Mammary epithelial cell (primary cell): ENCODE results near the gene GSC.
"Not testable (repeated sequence)": the region's sequence is repeated elsewhere in the genome, so short reads cannot be mapped to it uniquely, and the experiment has no call there.

Experiments
- EZH2 ChIP-seq: IDR thresholded peaks from 2 replicates; pipeline ENCODE4 v1.6.1; 2012; ENCODE audit warnings: low read length, inconsistent platforms, borderline replicate concordance
- TF ChIP-seq, protein P1 (sequence below), 2 donors: IDR thresholded peaks in 1 of 2; conservative IDR thresholded peaks in 1 of 2; 2 replicates each; pipeline ENCODE4 v1.5.1; 2011 to 2012; ENCODE audit warnings: inconsistent platforms in 2 of 2, low read length in 2 of 2, mild to moderate bottlenecking in 2 of 2, control low read depth in 1 of 2, low read depth in 1 of 2; ENCODE audit not compliant: insufficient read depth in 1 of 2; ENCODE audit errors: extremely low read depth in 1 of 2

- TF ChIP-seq, protein P1, sequence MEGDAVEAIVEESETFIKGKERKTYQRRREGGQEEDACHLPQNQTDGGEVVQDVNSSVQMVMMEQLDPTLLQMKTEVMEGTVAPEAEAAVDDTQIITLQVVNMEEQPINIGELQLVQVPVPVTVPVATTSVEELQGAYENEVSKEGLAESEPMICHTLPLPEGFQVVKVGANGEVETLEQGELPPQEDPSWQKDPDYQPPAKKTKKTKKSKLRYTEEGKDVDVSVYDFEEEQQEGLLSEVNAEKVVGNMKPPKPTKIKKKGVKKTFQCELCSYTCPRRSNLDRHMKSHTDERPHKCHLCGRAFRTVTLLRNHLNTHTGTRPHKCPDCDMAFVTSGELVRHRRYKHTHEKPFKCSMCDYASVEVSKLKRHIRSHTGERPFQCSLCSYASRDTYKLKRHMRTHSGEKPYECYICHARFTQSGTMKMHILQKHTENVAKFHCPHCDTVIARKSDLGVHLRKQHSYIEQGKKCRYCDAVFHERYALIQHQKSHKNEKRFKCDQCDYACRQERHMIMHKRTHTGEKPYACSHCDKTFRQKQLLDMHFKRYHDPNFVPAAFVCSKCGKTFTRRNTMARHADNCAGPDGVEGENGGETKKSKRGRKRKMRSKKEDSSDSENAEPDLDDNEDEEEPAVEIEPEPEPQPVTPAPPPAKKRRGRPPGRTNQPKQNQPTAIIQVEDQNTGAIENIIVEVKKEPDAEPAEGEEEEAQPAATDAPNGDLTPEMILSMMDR (conservative IDR thresholded peaks at IDR 0.05 in 1 of 2, IDR thresholded peaks at IDR 0.05 in 1 of 2; ENCODE audit: extremely low read depth in 1 of 2, insufficient read depth in 1 of 2, low read depth in 1 of 2, low read length in 2 of 2), result not testable (repeated sequence)
- not testable (repeated sequence) for TF ChIP-seq EZH2
Measured at GRCh38 chr14:94728440-94728839, 41.5 kb downstream of the GSC start.
